Liver (tissue), 3 donors: ENCODE measurements around the gene PRSS22.
A peak's percentile ranks its signal among the peaks of the same experiment; 100 is the strongest.

Source experiments
- EGR1 ChIP-seq, 2 donors: IDR thresholded peaks; 2 replicates each; pipeline ENCODE4 v1.6.1; 2016 to 2018; ENCODE audit warnings: antibody characterized with exemption in 2 of 2, low read depth in 2 of 2
- HNF4A ChIP-seq, 2 donors: conservative IDR thresholded peaks; 2 replicates each; pipeline ENCODE4 v1.6.1; 2016; ENCODE audit warnings: antibody characterized with exemption in 2 of 2, mild to moderate bottlenecking in 2 of 2
- MAX ChIP-seq: IDR thresholded peaks from 2 replicates; pipeline ENCODE4 v1.6.1; 2016; ENCODE audit warnings: antibody characterized with exemption
- RAD21 ChIP-seq, 2 donors: IDR thresholded peaks; 2 replicates each; pipeline ENCODE4 v1.6.1; 2016; ENCODE audit warnings: antibody characterized with exemption in 2 of 2, mild to moderate bottlenecking in 2 of 2
- REST ChIP-seq: IDR thresholded peaks from 2 replicates; pipeline ENCODE4 v1.6.1; 2016; ENCODE audit warnings: antibody characterized with exemption, mild to moderate bottlenecking
- RXRA ChIP-seq, 2 donors: IDR thresholded peaks; 2 replicates each; pipeline ENCODE4 v1.6.1; 2017 to 2018; ENCODE audit warnings: antibody characterized with exemption in 2 of 2, mild to moderate bottlenecking in 1 of 2
- ZBTB33 ChIP-seq: IDR thresholded peaks from 2 replicates; pipeline ENCODE4 v1.6.1; 2016; ENCODE audit warnings: antibody characterized with exemption
- TF ChIP-seq, protein P1 (sequence below): fragments of 150-350 bp; IDR thresholded peaks from 2 replicates; pipeline ENCODE4 v1.5.1; 2017; ENCODE audit warnings: improper control_type of control experiment, low read depth, low read length; ENCODE audit not compliant: missing input control
- TF ChIP-seq, protein P2 (sequence below): IDR thresholded peaks from 2 replicates; pipeline ENCODE4 v1.6.1; 2016; ENCODE audit warnings: antibody characterized with exemption
- donor health status: healthy.
- donor health status: healthy.

GRCh38 chr16:2898831-2899563 lies 41.0 kb upstream of the PRSS22 start:
- TF ChIP-seq REST (no peak), MAX (no peak), ZBTB33 (no peak), RAD21 (IDR thresholded peaks at IDR 0.05) (no peak), RXRA (IDR thresholded peaks at IDR 0.05) (no peak), EGR1 (IDR thresholded peaks at IDR 0.05; ENCODE audit: low read depth in 2 of 2) (no peak), HNF4A (conservative IDR thresholded peaks at IDR 0.05) (peak; percentile 6 to 12)
- TF ChIP-seq, protein P1, sequence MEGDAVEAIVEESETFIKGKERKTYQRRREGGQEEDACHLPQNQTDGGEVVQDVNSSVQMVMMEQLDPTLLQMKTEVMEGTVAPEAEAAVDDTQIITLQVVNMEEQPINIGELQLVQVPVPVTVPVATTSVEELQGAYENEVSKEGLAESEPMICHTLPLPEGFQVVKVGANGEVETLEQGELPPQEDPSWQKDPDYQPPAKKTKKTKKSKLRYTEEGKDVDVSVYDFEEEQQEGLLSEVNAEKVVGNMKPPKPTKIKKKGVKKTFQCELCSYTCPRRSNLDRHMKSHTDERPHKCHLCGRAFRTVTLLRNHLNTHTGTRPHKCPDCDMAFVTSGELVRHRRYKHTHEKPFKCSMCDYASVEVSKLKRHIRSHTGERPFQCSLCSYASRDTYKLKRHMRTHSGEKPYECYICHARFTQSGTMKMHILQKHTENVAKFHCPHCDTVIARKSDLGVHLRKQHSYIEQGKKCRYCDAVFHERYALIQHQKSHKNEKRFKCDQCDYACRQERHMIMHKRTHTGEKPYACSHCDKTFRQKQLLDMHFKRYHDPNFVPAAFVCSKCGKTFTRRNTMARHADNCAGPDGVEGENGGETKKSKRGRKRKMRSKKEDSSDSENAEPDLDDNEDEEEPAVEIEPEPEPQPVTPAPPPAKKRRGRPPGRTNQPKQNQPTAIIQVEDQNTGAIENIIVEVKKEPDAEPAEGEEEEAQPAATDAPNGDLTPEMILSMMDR: no peak
- TF ChIP-seq, protein P2, sequence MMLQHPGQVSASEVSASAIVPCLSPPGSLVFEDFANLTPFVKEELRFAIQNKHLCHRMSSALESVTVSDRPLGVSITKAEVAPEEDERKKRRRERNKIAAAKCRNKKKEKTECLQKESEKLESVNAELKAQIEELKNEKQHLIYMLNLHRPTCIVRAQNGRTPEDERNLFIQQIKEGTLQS: no peak
